WI38 (cell line): Measurements from ENCODE around the gene CEBPZOS.
"Not testable (repeated sequence)": the region's sequence is repeated elsewhere in the genome, so short reads cannot be mapped to it uniquely, and the experiment has no call there.

Source experiments
- H3K4me3 ChIP-seq: 2 replicates; pipeline ENCODE4 v1.5.1; 2011; ENCODE audit warnings: low read depth, mild to moderate bottlenecking, control low read depth, low read length
- TF ChIP-seq, protein P1 (sequence below): IDR thresholded peaks from 2 replicates; pipeline ENCODE4 v1.5.1; 2012; ENCODE audit warnings: low read depth, mild to moderate bottlenecking, control low read depth, low read length

CEBPZOS gene

DNA sequence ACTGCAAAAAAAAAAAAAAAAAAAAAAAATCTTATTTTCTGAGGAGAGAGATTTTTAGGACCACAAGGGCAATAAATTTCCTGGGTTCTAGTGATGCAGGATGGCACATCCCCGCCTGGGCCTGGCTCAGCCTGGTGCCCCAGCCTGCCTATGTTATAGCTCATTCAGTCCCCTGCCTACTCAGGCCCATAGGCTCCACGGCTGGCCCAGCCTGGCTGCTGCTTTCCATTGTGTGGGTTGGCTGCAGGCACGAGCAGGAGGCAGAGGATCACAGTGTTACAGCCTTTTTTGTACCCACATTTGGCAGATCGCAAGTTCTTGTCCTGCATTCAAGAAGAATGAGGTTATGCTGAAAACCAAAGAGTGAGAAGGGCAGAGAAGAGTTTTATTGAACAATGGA is 5.0 kb upstream of the CEBPZOS start:
- H3K4me3 ChIP-seq, result no peak overlapping the region
- TF ChIP-seq, protein P1, sequence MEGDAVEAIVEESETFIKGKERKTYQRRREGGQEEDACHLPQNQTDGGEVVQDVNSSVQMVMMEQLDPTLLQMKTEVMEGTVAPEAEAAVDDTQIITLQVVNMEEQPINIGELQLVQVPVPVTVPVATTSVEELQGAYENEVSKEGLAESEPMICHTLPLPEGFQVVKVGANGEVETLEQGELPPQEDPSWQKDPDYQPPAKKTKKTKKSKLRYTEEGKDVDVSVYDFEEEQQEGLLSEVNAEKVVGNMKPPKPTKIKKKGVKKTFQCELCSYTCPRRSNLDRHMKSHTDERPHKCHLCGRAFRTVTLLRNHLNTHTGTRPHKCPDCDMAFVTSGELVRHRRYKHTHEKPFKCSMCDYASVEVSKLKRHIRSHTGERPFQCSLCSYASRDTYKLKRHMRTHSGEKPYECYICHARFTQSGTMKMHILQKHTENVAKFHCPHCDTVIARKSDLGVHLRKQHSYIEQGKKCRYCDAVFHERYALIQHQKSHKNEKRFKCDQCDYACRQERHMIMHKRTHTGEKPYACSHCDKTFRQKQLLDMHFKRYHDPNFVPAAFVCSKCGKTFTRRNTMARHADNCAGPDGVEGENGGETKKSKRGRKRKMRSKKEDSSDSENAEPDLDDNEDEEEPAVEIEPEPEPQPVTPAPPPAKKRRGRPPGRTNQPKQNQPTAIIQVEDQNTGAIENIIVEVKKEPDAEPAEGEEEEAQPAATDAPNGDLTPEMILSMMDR, result no peak

DNA sequence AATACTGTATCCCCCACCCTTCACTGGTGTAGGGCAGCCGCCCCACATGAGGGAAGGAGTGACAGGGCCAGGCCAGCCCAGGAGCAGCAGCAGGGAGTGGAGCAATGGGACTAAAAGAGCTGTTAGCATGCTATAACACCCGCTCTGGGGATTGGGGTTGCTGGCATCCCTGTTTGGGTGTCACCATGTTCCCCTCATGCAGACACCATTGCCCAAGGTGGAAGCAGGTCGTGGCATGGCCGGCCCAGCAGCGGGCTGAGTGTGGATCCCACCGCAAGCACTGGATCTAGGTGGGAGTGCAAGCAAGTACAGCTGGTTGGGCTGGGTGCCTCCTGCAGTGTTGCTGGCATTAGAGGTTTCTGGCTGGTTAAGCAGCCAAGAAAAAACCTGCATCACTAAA is 4.5 kb upstream of the CEBPZOS start:
- TF ChIP-seq, protein P1, result no peak
- H3K4me3 ChIP-seq, result no peak overlapping the region

DNA sequence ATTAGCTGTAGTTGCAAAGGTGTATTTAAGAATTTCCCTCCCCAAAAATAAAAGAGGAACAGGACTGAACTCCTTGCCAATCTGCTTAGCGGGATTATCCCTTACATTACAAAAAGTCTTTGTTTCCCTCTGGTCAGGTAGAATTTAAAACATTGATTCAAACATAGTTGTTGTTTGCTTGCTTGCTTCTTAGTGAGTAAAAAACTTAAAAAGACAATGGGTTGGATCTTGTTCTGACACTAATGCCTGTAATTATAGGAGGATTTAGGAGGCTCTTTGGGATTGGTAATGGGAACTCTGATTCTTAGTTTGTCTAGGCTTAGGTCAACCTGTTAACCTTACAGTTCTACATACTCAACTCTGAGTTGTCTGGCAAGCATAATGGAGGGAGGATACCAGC is 3.7 kb upstream of the CEBPZOS start:
- TF ChIP-seq, protein P1, result no peak
- no peak overlapping the region for H3K4me3 ChIP-seq

DNA sequence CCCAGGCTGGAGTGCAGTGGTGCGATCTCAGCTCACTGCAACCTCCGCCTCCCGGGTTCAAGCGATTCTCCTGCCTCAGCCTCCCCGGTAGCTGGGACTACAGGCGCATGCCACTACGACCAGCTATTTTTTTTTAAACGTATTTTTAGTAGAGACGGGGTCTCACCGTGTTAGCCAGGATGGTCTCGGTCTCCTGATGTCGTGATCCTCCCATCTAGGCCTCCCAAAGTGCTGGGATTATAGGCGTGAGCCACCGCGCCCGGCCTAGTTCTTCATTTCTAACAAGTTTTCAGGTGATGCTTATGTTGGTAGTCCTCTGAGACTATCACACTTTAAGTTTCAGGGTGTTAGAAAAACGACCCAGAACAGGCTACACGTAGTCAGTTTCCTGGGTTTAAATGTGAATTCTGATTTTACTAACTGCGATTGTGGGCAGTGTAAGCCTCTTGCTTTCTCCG is 405 bp upstream of the CEBPZOS start:
- peak overlapping the region; percentile 79 for H3K4me3 ChIP-seq

DNA sequence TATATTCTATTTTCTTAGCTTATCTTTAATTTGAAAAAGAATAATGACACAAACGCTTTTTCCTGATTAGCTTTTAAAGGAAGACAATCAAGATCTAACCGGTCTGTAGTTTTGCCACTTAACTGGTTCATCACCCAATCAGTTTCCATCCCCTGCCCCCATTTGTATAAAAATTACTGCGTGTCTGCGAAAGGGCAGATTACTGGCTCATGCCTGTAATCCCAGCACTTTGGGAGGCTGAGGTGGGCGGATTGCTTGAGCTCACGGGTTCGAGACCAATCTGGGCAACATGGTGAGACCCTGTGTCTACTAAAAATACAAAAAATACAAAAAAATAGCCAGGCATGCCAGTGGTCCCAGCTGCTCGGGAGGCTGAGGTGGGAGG is 2.4 kb downstream of the CEBPZOS start:
- TF ChIP-seq, protein P1, result no peak
- no peak overlapping the region for H3K4me3 ChIP-seq

DNA sequence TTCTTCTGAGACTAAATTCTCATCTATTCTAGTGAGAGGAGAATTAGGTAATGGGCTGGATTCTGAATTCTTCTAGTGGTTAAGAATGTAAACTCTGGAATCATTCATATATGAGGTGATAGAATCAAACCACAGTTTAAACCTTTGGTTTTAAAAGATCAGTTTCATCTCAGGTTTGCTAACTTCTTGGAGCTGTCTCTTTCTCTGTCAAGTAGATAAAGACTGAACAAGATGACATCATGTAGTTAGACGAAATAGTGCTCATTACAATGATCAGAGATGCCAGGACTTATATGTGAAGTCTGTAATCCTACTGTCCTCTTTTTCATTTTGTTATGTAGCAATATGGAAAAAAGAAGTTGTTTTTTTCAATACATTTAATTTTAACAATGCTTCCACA is 4.9 kb downstream of the CEBPZOS start:
- TF ChIP-seq, protein P1, result no peak
- no peak overlapping the region for H3K4me3 ChIP-seq

DNA sequence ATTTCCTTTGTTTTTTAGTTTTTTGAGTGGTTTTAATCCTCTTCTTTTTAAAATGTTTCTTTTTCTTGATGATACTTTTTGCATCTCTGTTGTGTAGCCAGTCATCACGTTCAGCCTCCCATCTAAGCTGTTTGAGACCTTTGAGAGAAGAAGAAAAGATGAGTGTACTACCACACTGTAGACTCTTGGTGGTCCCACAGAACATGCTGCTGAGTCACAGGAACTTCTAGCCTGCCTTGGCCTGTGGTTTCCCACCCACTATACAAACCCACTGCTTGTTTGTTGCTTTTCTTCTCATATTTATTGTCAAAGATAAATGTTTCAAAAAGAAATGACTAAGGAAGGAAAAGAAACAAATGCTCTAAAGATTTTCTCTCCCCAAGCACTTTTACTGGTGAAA is 5.5 kb downstream of the CEBPZOS start:
- no peak overlapping the region for H3K4me3 ChIP-seq
- TF ChIP-seq, protein P1, result no peak

DNA sequence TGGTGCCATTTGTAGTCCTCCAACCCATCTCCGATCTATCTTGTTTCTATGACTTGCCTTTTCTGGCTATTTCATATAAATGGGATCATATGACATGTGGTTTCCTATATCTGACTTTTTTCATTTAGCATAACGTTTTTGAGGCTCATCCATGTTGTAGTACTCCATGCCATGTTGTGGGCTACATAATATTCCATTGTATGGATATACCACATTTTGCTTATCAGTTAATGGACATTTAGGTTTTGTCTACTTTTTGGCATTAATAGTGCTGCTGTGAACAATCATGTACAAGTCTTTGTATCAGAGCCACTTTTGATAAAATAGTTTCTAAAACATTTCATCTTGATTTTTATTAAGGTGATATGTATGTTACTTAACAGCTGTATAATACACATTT is 7.4 kb downstream of the CEBPZOS start:
- no peak overlapping the region for H3K4me3 ChIP-seq
- TF ChIP-seq, protein P1, result no peak

DNA sequence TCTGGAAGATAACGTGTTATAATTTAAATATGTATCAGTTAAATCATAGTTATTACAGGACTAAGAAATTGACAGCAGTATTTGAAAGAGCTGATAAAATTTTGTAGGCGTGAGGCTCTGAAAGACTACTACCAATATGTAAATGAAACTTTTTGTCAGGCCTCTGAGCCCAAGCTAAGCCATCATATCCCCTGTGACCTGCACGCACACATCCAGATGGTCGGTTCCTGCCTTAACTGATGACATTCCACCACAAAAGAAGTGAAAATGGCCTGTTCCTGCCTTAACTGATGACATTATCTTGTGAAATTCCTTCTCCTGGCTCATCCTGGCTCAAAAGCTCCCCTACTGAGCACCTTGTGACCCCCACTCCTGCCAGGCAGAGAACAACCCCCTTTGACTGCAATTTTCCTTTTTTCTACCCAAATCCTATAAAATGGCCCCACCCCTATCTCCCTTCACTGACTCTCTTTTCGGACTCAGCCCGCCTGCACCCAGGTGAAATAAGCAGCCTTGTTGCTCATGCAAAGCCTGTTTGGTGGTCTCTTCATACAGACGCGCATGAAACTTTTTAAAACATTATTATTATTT is 8.9 kb downstream of the CEBPZOS start:
- not testable (repeated sequence) for H3K4me3 ChIP-seq
